GM12874 (cell line): Measurements from ENCODE around the gene CLDND2.

Experiments
- CTCF ChIP-seq: IDR thresholded peaks from 2 replicates; pipeline ENCODE4 v1.5.1; 2011; ENCODE audit warnings: low read depth, mild to moderate bottlenecking, control low read depth, low read length, moderate library complexity; ENCODE audit not compliant: insufficient read depth

Gene CLDND2

GRCh38 chr19:51338563-51339312, 30.1 kb downstream of the CLDND2 start:
- TF ChIP-seq CTCF = peak; percentile 88

- TF ChIP-seq CTCF = no peak
Observed at GRCh38 chr19:51337861-51338562, 30.8 kb downstream of the CLDND2 start.

GRCh38 chr19:51337141-51337860, 31.5 kb downstream of the CLDND2 start:
- no peak for TF ChIP-seq CTCF

- no peak for TF ChIP-seq CTCF
Observed at GRCh38 chr19:51333836-51334460, 34.9 kb downstream of the CLDND2 start.

- TF ChIP-seq CTCF = no peak
Observed at GRCh38 chr19:51331716-51332115, 37.1 kb downstream of the CLDND2 start.

GRCh38 chr19:51331193-51331592, 37.6 kb downstream of the CLDND2 start:
- no peak for TF ChIP-seq CTCF

GRCh38 chr19:51330366-51330765, 38.4 kb downstream of the CLDND2 start:
- TF ChIP-seq CTCF = no peak
